Activated T-helper 9 cell treated with anti-CD3 and anti-CD28 coated beads, Interleukin-2, amount 50 U/mL, for 16 hours (primary cell): ENCODE data around the gene ABI3BP.

ENCODE experiments used
- DNase-seq: peaks from one replicate; pipeline ENCODE4 v3.0.0-alpha.2; 2020; ENCODE audit warnings: low read depth

The ABI3BP gene

DNA sequence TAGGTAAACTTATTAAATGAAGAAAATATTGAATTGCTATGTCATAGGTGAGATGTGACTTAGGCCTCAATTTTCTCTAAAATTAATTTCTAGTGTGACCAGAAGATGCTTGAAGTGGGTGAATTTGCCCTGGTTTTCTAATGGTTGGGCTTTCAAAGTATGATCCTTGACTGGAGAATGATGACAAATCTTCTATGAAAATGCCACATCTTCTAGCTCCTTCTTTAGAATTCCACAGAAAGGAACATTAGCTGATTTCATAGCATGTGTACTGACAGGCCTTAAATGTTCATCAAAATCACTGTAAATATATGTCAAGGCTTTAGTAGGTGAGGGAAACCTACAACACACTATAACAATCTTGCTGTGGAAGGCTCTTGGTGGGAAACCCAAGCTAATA is 8.9 kb downstream of the ABI3BP start:
- no peak for DNase-seq

DNA sequence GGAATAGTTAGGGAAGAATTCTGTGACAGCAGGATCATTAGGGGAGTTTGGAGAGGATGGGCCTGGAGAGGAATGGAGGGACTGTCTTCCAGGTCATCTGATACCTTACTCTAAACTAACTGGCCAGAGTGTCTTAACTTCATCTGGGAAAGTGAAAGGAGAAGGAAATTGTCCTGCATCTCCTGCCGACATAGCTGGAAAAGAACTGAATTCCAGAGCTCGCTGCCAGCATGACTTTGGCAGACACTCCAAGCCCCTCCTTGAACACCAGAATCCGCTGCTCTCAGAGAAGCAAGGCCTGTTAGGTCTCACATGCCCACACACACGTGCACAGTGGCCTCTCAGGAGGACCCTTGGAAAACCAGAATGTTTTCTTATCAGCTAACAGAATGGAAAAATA is 10.5 kb downstream of the ABI3BP start:
- DNase-seq: no peak

GRCh38 chr3:100981164-100981911 is 11.9 kb downstream of the ABI3BP start:
- DNase-seq: no peak

GRCh38 chr3:100978011-100978659 is 15.1 kb downstream of the ABI3BP start:
- no peak for DNase-seq

DNA sequence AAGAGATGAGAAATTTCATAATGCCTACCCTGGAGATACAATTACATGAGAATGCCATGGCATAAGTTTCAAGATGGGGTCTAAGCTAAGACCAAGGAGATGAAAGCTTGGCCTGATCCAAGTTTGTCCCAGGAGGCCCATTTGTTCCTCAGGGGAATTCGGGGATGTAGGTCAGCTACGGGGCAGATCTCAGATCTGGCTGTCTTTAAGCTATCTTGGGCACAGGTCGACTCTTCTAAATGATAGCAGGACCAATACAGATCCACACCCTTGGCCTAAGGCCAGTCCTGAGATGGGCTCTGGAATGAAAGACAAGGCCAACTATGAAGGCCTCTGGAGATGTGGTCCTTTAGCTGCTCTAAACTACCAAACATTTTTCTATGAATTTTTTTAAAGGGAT is 16.6 kb downstream of the ABI3BP start:
- no peak for DNase-seq

DNA sequence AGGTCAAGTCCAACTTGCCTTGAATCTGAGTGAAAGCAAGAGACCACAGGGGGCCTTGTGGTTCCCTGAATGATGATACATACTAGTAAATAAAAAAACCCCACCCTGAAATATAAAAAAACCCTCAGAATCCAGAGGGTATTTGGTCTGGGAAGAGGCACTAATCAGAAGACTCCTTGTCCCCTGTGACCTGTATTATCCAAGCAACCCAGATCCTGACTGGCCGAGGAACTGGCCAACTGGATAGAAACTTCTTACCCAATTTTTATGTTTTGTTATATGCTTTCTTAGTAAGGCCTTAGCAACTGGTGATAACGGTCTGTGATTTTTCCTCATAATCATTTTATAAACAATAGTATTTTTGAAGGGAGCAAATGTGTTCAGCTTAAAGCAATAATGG is 17.5 kb downstream of the ABI3BP start:
- DNase-seq: no peak

- no peak for DNase-seq
Measured at GRCh38 chr3:100973594-100973993, 19.6 kb downstream of the ABI3BP start.

- no peak for DNase-seq
Measured at GRCh38 chr3:100972867-100973266, 20.4 kb downstream of the ABI3BP start.

DNA sequence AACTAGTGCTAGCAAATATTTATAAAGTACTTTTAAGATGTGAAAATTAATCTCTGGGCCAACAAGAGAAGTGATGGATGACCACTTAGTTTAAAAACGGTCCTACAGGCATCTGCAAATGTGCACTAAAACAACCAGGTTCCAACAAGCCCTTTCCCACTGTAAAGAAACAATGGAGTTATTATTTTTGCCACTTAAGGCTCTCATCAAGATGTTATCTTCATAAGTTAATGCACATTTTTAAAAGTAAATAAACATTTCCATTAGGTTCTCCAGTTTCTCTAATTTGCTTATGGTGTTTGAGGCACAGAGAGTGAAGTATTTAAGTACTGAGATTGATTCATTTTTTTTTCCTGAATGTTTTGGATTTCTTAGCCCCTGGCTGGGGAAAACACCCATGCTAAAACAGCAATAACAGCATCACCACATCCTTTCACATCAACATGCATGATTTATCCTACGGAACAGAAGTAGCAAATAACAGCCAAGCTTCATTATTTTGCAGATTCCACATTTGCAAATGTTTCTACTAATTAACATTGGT is 20.8 kb downstream of the ABI3BP start:
- no peak for DNase-seq

DNA sequence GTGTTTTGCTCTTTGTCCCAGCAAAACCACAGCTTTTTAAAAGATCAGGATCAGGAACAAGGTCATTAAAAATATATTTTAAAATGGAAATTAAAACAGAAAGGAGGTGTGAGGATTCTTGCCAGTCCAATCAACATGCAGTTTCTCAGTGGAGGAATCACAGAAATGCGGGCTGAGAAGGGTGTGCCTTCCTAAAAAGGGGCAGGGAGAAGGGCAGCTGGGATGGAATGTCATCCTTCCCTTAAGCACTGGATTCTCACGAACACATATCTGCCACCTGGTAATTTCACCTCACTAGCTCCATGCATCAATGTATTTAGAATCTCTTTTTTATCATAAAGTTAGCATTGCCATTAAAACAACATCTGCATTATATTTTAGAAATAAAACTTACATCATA is 21.4 kb downstream of the ABI3BP start:
- DNase-seq: no peak

DNA sequence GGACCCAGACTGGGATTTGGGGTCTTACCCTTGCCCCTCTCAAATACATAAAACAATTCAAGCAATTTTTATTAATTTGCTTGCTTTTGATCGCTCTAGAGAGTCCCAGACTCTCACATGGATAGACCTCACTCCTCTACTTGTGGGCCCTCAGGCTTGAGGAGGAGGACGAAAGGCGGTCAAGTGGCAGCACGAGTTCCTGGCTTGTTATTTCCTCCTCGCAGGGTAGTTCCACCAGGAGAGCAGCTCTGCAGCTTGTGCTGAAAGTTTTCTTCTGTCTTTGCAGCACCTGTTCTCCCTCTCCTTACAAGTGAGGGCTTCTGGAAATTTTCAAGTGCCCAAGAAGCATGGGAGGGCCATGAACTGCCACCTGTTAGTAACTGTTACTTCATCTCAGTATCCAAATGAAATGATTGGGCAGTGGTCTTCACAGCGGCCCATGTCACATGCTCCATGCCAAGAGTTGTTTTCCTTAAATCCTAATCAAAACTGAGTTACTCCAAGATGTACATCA is 22.7 kb downstream of the ABI3BP start:
- DNase-seq: no peak

GRCh38 chr3:100968932-100969906 is 24.0 kb downstream of the ABI3BP start:
- no peak for DNase-seq

DNA sequence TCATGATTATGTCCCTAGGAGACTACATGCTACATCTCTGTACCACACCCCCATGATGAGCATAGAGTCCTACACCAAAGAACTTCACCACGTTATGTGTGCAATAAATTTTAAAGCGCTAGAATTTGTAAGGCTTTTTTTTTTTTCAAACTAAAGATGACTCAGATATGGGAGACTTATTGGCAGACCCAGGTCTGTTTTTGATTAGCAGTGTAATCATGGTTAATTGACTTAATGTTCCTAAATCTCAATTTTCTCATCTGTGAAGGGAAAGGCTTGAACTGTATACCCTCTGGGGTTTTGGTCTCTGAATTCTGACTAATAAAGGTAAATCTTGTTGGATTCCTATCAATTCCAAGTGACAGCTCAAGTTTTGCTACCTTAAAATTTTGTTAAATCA is 26.4 kb downstream of the ABI3BP start:
- no peak for DNase-seq

DNA sequence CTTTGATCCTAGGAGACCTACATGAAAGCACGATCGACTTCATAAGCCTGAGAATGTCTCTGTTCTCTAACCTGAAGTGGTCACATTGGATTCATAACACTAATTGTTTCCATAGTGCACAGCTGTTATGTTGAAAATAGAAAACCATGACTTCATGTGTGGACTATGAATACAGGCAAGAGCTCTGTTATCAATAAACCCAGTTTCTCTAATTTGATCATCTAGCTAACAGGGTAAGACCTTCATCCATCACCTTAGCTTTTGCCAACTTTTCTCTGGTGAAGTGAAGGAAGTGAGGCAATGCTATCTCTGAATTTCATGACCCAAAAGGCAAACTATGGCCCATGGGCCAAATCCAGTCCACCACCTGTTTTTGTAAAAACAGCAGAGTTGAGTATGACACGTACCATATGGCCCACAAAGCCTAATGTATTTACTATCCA is 27.2 kb downstream of the ABI3BP start:
- DNase-seq: no peak

DNA sequence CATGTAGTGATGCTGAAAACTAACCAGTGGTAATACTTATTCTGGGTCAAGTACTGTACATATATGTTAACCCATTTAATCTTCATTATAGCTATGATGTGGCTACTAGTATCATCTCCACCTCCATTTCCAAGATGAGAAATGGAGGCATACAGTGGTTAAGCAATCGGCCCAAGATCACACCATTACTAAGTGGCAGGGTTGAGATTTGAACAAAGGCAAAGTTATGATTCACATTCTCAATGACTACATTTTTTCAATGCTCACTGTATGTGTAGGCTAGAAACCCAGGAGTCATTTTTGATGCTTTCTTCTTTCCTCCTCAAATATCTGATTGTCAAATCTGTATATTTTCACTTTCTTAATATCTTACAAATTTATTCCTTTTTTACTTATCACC is 30.2 kb downstream of the ABI3BP start:
- DNase-seq: no peak

- DNase-seq: no peak
Measured at GRCh38 chr3:100957261-100957986, 35.8 kb downstream of the ABI3BP start.

DNA sequence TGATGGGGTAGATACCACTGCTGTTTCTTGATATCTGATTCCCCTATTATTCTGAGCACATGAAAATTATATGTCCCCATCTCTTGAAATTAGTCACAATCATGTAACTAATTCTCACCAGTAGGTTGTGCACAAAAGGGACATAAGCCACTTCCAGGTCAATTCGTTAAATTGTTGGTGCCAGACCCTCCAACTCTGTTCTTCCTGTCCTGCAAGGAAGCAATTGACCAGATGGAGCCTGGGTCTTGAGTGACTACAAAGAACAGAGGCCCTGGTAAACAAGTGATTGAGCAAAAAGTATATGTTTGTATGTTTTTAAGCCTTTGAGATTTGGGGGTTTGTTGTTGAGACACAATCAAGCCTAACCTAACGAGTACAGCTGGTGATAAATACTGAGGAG is 36.9 kb downstream of the ABI3BP start:
- no peak for DNase-seq

GRCh38 chr3:100954990-100955389 is 38.2 kb downstream of the ABI3BP start:
- no peak for DNase-seq

- DNase-seq: no peak
Measured at GRCh38 chr3:100954199-100954935, 38.9 kb downstream of the ABI3BP start.

DNA sequence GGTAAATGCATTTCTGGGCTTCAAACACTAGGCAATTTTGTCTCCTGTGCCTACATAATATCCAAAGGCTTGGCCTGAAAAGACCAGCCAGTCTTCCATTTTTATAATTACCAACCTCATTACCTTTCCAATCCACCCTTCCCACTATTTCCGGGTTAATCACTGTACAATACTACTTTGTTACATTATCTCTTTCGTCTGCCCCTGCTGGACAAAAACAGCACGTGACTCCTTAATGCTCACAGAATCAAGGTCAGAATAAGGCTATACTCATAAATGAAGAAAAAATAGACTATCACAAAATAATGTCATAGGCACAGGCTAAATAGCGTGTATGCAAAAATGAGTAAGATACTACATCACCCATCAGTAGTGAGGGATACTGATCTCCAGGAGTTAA is 40.1 kb downstream of the ABI3BP start:
- DNase-seq: no peak

DNA sequence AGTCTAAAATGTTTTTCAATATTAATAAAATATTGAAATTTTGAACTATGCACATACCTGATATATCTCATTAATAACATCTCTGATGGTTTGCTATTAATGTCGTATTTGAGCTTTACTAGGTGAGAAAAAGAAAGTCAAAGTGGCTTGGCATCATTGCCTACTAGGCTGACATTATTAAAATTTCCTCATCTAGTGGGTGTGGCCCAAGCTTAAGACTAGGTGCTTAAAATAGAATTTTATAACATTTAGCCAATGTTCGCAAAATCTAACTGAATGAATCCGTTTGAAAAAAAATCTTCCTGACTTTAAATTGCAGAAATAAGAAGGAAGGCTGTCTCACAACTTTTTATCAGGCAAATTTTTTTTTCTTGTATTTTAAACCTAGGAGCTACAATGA is 46.1 kb downstream of the ABI3BP start:
- no peak for DNase-seq
